GM19324 (cell line): ENCODE data around the gene H6PD.

Experiments
- ATAC-seq: cut with Tn5 transposase; IDR thresholded peaks from one replicate; pipeline ENCODE4 v1.9.1; 2021; ENCODE audit warnings: mild to moderate bottlenecking, moderate library complexity; ENCODE audit not compliant: unreplicated experiment, low FRiP score

H6PD gene

DNA sequence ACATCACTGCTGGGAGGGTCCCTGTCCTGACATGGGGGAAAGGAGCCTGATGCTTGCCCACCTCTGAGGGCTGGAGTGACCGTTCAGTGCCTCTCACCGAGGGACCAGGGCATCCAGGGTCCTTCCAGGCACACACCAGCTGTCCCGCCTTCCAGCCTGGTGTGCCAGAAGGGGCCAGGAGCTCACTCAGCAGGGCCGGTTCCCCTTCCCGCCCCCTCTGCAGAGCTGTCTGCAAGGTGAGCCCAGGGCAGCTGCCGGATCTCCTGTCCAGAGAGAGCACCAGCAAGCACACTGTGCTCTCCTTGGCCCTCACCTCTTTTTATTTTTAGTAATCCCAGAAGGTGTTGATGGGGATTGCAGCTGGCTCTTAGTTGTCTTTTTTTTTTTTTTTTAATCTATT is 16.9 kb downstream of the H6PD start:
- ATAC-seq = no peak

DNA sequence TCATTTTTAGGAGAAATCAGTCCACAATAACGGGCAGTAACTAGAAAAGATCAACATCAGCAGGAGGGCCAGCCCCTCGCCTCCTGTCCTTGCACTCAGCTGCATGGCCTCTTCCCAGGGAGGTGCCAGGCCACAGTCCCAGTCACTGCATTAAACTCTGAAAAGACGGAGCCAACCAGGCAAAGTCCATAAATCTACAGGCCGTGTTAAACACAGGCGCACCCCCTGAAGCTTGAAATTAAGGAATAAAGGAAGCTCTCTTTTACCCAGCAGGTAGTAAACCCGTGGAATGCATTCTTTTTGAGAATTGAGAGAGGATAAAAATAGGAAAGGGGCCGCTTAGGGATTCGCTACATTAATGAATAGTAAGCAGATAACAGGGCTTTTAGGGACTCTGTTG is 18.4 kb downstream of the H6PD start:
- ATAC-seq = no peak

- ATAC-seq = no peak
Observed at GRCh38 chr1:9253453-9254105, 19.0 kb downstream of the H6PD start.

DNA sequence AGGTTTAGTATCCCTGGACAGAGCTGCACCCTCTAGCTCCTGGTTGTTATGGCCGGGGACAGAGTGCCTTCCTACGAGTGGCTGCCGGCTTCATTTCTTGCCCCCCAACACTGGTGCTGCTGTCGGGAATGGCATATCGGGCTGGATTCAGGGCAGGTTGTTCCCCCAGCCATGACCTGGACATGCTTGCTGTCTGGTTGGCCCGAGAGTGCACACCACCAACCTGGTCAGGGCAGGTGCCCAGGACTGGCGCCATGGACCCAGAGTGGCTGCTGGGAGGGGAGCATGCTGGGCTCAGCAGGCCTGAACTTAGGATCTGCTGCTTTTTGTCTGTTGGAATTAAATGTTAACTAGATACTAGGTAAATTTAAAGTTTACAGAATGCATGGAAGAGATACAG is 21.8 kb downstream of the H6PD start:
- no peak for ATAC-seq

DNA sequence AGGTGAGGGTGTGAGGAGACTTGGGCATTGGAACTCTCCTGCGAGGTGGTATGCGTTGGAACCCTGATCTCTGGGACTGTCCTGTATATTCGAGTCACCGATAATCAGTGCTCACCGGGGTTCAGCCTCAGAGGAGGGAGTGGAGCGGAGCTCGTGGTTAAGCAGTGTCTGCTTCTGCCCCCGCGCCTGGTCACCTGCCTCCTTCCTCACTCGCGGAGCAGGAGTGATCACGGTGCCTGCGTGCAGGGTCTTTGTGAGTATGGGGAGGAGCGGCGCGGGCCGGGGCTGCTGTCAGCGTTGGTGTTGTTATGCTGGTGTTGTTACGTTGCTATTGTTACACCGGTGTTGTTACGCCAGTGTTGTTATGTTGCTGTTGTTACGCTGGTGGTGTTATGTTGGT is 23.3 kb downstream of the H6PD start:
- ATAC-seq = no peak

GRCh38 chr1:9258629-9259028 is 24.1 kb downstream of the H6PD start:
- ATAC-seq = no peak

- ATAC-seq = no peak
Observed at GRCh38 chr1:9260059-9260766, 25.6 kb downstream of the H6PD start.

GRCh38 chr1:9261496-9261895 is 26.9 kb downstream of the H6PD start:
- no peak for ATAC-seq

- no peak for ATAC-seq
Observed at GRCh38 chr1:9262096-9262986, 27.8 kb downstream of the H6PD start.

- no peak for ATAC-seq
Observed at GRCh38 chr1:9263276-9263855, 28.8 kb downstream of the H6PD start.

DNA sequence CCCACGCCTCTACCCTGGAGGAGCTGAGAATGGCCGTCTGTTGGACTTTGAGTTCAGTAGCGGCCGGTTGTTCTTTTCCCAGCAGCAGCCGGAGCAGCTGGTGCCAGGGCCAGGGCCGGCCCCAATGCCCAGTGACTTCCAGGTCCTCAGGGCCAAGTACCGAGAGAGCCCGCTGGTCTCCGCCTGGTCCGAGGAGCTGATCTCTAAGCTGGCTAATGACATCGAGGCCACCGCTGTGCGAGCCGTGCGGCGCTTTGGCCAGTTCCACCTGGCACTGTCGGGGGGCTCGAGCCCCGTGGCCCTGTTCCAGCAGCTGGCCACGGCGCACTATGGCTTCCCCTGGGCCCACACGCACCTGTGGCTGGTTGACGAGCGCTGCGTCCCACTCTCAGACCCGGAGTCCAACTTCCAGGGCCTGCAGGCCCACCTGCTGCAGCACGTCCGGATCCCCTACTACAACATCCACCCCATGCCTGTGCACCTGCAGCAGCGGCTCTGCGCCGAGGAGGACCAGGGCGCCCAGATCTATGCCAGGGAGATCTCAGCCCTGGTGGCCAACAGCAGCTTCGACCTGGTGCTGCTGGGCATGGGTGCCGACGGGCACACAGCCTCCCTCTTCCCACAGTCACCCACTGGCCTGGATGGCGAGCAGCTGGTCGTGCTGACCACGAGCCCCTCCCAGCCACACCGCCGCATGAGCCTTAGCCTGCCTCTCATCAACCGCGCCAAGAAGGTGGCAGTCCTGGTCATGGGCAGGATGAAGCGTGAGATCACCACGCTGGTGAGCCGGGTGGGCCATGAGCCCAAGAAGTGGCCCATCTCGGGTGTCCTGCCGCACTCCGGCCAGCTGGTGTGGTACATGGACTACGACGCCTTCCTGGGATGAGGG is 29.7 kb downstream of the H6PD start:
- no peak for ATAC-seq

GRCh38 chr1:9265037-9265436 is 30.5 kb downstream of the H6PD start:
- no peak for ATAC-seq

DNA sequence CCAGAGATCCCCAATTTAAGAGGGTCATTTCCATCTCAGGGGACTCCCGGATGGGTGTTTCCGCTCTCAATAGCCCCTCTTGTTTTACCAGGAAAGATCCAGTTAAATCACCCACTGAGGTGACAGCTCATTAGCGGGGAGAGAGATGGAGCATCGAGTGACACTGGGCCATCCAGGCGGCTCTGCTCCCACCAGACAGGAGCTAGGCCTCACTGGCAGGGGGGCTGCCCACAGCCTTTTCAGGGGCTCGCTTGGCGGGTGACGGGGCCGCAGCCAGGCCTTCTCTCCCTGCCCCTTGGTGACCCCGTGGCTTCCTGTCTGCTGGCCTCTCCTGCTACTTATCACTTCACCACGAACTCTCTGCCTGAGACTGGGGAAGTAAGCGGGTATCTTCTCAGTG is 31.4 kb downstream of the H6PD start:
- no peak for ATAC-seq

- no peak for ATAC-seq
Observed at GRCh38 chr1:9267352-9267686, 32.7 kb downstream of the H6PD start.

- no peak for ATAC-seq
Observed at GRCh38 chr1:9267827-9268581, 33.4 kb downstream of the H6PD start.

- ATAC-seq = no peak
Observed at GRCh38 chr1:9269078-9269501, 34.5 kb downstream of the H6PD start.

DNA sequence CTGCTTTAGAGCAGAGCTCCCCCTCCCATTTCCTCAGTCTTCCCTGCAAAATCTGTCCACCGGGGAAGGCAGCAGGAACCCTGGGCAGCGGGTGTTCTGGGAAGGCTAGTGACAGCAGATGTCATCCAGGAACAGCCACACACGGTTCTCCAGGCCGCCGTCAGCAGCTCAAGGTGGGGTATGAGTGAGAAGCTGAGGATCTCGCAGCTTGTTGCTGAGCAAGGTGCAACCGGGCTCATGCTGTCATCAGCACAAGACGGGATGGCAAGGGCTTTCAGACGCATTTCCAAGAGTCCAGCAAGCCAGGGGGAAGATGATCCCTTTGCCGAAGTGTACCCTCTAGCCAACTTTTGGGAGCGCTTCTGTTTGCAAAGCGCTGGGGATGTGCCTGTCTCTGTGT is 35.1 kb downstream of the H6PD start:
- no peak for ATAC-seq

DNA sequence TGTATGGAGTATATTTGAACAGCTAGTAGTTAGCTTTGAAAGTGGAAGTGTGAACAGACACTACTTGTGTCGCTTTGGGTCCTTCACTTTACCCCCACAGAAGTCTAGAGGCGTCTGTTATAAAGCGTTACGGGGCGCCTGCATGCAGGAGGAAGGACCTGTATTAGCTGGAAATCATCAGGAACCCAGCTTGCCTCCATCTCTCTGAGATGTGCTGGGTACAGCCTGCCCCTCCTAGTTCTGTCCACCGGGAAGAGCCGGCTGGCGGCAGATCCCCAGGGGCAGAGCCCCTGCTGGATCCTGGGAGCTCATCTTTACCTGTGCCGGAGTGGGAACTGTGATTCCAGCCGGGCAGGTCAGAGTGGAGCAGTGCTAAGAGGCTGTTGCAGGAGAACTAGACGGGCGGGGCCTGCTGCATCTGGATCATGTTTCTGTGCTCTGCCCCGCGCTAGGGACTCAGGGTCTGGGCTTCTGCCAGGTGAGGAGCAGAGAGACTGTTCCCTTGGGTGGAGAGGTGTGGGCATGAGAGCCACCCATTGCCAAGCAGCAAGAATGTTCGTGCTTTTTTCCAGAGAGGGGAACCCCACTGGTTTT is 35.8 kb downstream of the H6PD start:
- no peak for ATAC-seq

GRCh38 chr1:9271283-9271682 is 36.7 kb downstream of the H6PD start:
- ATAC-seq = no peak
